Sigmoid colon (tissue), 7 donors: ENCODE data around the gene HEXD. TPM values are rescaled to one million over a fixed set of nuclear protein-coding genes. Genes with fewer than 3 reads are reported as not detected.
"Not testable (repeated sequence)": the region's sequence is repeated elsewhere in the genome, so short reads cannot be mapped to it uniquely, and the experiment has no call there.

Source experiments
- DNase-seq: peaks from one replicate; pipeline ENCODE4 v3.0.0-alpha.2; 2019
- H3K27ac ChIP-seq, 4 donors: fragments of 200-600 bp; sonication (generic); one replicate each; pipeline ENCODE4 v1.5.1; 2016 to 2019; ENCODE audit warnings: mild to moderate bottlenecking in 1 of 4
- H3K27me3 ChIP-seq, 3 donors: fragments of 200-600 bp; sonication (generic); one replicate each; pipeline ENCODE4 v1.5.1; 2019; ENCODE audit warnings: mild to moderate bottlenecking in 1 of 3
- H3K36me3 ChIP-seq, 4 donors: fragments of 200-600 bp; sonication (generic); one replicate each; pipeline ENCODE4 v1.5.1; 2016 to 2019
- H3K4me1 ChIP-seq, 4 donors: fragments of 200-600 bp; sonication (generic); one replicate each; pipeline ENCODE4 v1.5.1; 2017 to 2019
- H3K4me3 ChIP-seq, 4 donors: fragments of 200-600 bp; sonication (generic); one replicate each; pipeline ENCODE4 v1.5.1; 2017 to 2019; ENCODE audit warnings: mild to moderate bottlenecking in 2 of 4, moderate library complexity in 1 of 4
- H3K9me3 ChIP-seq, 4 donors: fragments of 200-600 bp in 3 of 4; sonication (generic) in 3 of 4; one replicate each; pipeline versions ENCODE4 v1.5.1 to v1.6.1; 2013 to 2019
- EP300 ChIP-seq, 4 donors: sonication (generic); formaldehyde crosslinking; IDR thresholded peaks; one replicate each; pipeline ENCODE4 v1.6.1; 2017; ENCODE audit warnings: antibody characterized with exemption in 4 of 4
- POLR2A ChIP-seq, 2 donors: fragments of 450-650 bp; IDR thresholded peaks; one replicate each; pipeline ENCODE4 v1.6.1; 2016; ENCODE audit warnings: antibody characterized with exemption in 2 of 2, mild to moderate bottlenecking in 2 of 2, moderate library complexity in 2 of 2
- POLR2AphosphoS5 ChIP-seq, 4 donors: sonication (generic); formaldehyde crosslinking; IDR thresholded peaks; one replicate each; pipeline ENCODE4 v1.6.1; 2017; ENCODE audit warnings: antibody characterized with exemption in 4 of 4
- WGBS, 2 donors: extraction: QIAGEN DNeasy Blood & Tissue Kit; methylation state at CpG; one replicate each; pipeline ENCODE4 v1.1.7; 2013; 5-methylcytosine and 5-hydroxymethylcytosine counted together
- intact Hi-C: fragments of 100-400 bp; cut with DNase I; formaldehyde crosslinking; loops from one replicate; pipeline ENCODE4 v1.15.1; 2023
- polyA plus RNA-seq, 3 donors: library from polyadenylated mRNA; stranded (reverse); fragments of 200-250 nt; gene quantifications; one replicate each; pipeline ENCODE4 v1.2.3, GENCODE V29; 2013
- total RNA-seq, 4 donors: library from RNA; depleted of rRNA; stranded (reverse); fragments of >200 nt; gene quantifications; one replicate each; pipeline ENCODE4 v1.1.0, GENCODE V29; 2016
- TF ChIP-seq, protein P1 (sequence below), 4 experiments: fragments of 450-650 bp in 3 of 4; fragments of 200-600 bp in 1 of 4; IDR thresholded peaks; one replicate each; pipeline ENCODE4 v1.5.1; 2016 to 2019; ENCODE audit warnings: antibody characterized with exemption in 4 of 4, mild to moderate bottlenecking in 3 of 4, moderate library complexity in 2 of 4
- donor health status: healthy with polysubstance abuse.
- donor health status: Bipolar disorder and iron deficiency.
- donor health status: healthy.

The HEXD gene
- total and polyA plus RNA-seq, 7 donors, result 9.5 to 46.2 (median 23.9) TPM

GRCh38 chr17:82449883-82450356 lies 31.8 kb downstream of the HEXD start:
- Histone ChIP-seq H3K27me3 (no peaks in the 10 kb centered on the region), H3K36me3 (peaks cover 0 to 12% (median 0%) of the 10 kb centered on the region in 4 donors), H3K27ac (peak overlapping the region; percentile 88 to 92 (median 90)), H3K9me3 (no peaks in the 10 kb centered on the region), H3K4me3 (peak overlapping the region; percentile 83 to 87 (median 84)), H3K4me1 (peaks cover 0 to 31% (median 22%) of the 10 kb centered on the region in 4 donors)
- TF ChIP-seq, protein P1, sequence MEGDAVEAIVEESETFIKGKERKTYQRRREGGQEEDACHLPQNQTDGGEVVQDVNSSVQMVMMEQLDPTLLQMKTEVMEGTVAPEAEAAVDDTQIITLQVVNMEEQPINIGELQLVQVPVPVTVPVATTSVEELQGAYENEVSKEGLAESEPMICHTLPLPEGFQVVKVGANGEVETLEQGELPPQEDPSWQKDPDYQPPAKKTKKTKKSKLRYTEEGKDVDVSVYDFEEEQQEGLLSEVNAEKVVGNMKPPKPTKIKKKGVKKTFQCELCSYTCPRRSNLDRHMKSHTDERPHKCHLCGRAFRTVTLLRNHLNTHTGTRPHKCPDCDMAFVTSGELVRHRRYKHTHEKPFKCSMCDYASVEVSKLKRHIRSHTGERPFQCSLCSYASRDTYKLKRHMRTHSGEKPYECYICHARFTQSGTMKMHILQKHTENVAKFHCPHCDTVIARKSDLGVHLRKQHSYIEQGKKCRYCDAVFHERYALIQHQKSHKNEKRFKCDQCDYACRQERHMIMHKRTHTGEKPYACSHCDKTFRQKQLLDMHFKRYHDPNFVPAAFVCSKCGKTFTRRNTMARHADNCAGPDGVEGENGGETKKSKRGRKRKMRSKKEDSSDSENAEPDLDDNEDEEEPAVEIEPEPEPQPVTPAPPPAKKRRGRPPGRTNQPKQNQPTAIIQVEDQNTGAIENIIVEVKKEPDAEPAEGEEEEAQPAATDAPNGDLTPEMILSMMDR (IDR thresholded peaks at IDR 0.05), result no peak
- TF ChIP-seq POLR2AphosphoS5 (IDR thresholded peaks at IDR 0.05) (no peak), EP300 (IDR thresholded peaks at IDR 0.05) (no peak), POLR2A (IDR thresholded peaks at IDR 0.05) (no peak)
- intact Hi-C loops, result loop anchor here (2.0 to 5.0 kb wide), 2 partner anchors 31 to 153 kb away; partner anchors contain the start of genes HEXD and OGFOD3
- 40 to 61% methylated on average over 18 of the region's 18 CpGs for WGBS, 2 donors
- DNase-seq, result no peak

GRCh38 chr17:82450357-82451106 lies 32.4 kb downstream of the HEXD start, which contains the start of gene CYBC1:
Gene CYBC1, minus strand, starts transcription at chr17:82450752. Its CDS starts 1,498 bp downstream, at chr17:82449254.
- peaks cover 0 to 11% (median 0%) of the 10 kb centered on the region in 4 donors for H3K36me3 ChIP-seq
- H3K27me3 ChIP-seq, result no peaks in the 10 kb centered on the region
- no peaks in the 10 kb centered on the region for H3K9me3 ChIP-seq
- intact Hi-C loops, result loop anchor here (2.0 to 5.0 kb wide), 2 partner anchors 32 to 153 kb away; partner anchors contain the start of genes HEXD and OGFOD3
- H3K4me1 ChIP-seq, result peaks cover 0 to 25% (median 22%) of the 10 kb centered on the region in 4 donors
- peak; percentile 97 for DNase-seq
- H3K27ac ChIP-seq, result peak within 1 kb of the TSS; percentile 88 to 92 (median 90)
- peak in 2 of 4 donors; percentile 53 to 80 for TF ChIP-seq EP300 (IDR thresholded peaks at IDR 0.05)
- peak; percentile 96 to 98 (median 96) for TF ChIP-seq POLR2AphosphoS5 (IDR thresholded peaks at IDR 0.05)
- TF ChIP-seq, protein P1 (IDR thresholded peaks at IDR 0.05), result no peak
- peak; percentile 90 to 93 for TF ChIP-seq POLR2A (IDR thresholded peaks at IDR 0.05)
- WGBS, 2 donors, result 0 to 1% methylated on average over 91 of the region's 91 CpGs
- H3K4me3 ChIP-seq, result peak within 1 kb of the TSS; percentile 83 to 87 (median 84)

- Histone ChIP-seq H3K4me1 (peaks cover 0 to 25% (median 23%) of the 10 kb centered on the region in 4 donors), H3K4me3 (no peak overlapping the region), H3K36me3 (peaks cover 0 to 7% (median 0%) of the 10 kb centered on the region in 4 donors), H3K27ac (no peak overlapping the region), H3K9me3 (no peaks in the 10 kb centered on the region), H3K27me3 (no peaks in the 10 kb centered on the region)
- intact Hi-C loops, result loop anchor here (5.0 kb wide), 1 partner anchor 155 kb away; no protein-coding TSS in a partner anchor
- WGBS, 2 donors, result 97 to 99% methylated on average over 3 of the region's 3 CpGs
- no peak for DNase-seq
- TF ChIP-seq, protein P1 (IDR thresholded peaks at IDR 0.05), result no peak
- TF ChIP-seq POLR2AphosphoS5 (IDR thresholded peaks at IDR 0.05) (no peak), POLR2A (IDR thresholded peaks at IDR 0.05) (no peak), EP300 (IDR thresholded peaks at IDR 0.05) (no peak)
Measured at GRCh38 chr17:82452162-82452561, 34.0 kb downstream of the HEXD start.

DNA sequence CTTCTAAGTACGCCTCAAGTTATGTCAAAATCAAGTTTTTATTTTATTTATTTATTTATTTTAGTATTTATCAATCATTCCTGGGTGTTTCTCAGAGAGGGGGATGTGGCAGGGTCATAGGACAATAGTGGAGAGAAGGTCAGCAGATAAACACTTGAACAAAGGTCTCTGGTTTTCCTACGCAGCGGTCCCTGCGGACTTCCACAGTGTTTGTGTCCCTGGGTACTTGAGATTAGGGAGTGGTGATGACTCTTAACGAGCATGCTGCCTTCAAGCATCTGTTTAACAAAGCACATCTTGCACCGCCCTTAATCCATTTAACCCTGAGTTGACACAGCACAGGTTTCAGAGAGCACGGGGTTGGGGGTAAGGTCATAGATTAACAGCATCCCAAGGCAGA lies 35.0 kb downstream of the HEXD start:
- not testable (repeated sequence) for H3K27me3 ChIP-seq, H3K4me3 ChIP-seq, DNase-seq, H3K27ac ChIP-seq, H3K9me3 ChIP-seq, H3K36me3 ChIP-seq
- WGBS, 2 donors, result 84 to 86% methylated on average over 7 of the region's 7 CpGs
- peaks cover 0 to 32% (median 29%) of the 10 kb centered on the region in 4 donors for H3K4me1 ChIP-seq
- intact Hi-C loops, result loop anchor here (5.0 kb wide), 1 partner anchor 156 kb away; no protein-coding TSS in a partner anchor

DNA sequence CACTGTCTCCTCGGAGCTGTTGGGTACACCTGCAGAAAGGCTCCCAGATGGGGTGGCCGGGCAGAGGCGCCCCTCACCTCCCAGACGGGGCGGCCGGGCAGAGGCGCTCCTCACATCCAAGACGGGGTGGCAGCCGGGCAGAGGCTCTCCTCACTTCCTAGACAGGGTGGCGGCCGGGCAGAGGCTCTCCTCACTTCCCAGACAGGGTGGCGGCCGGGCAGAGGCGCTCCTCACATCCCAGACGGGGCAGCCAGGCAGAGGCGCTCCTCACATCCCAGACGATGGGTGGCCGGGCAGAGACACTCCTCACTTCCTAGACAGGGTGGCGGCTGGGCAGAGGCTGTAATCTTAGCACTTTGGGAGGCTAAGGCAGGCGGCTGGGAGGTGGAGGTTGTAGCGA lies 35.6 kb downstream of the HEXD start:
- not testable (repeated sequence) for H3K27me3 ChIP-seq, DNase-seq, H3K36me3 ChIP-seq, H3K27ac ChIP-seq, H3K4me3 ChIP-seq, H3K9me3 ChIP-seq
- intact Hi-C loops, result loop anchor here (5.0 kb wide), 1 partner anchor 156 kb away; no protein-coding TSS in a partner anchor
- H3K4me1 ChIP-seq, result peaks cover 0 to 32% (median 29%) of the 10 kb centered on the region in 4 donors
- 94 to 98% methylated on average over 21 of the region's 21 CpGs for WGBS, 2 donors
